Panc1 (cell line): ENCODE results near the gene KBTBD3. TPM values are rescaled to one million over a fixed set of nuclear protein-coding genes. Genes with fewer than 3 reads are reported as not detected.

ENCODE experiments used
- ATAC-seq: fragments of 200-7000 bp; cut with Tn5 transposase; 2 replicates; pipeline ENCODE4 v1.9.1; 2020; ENCODE audit warnings: mild to moderate bottlenecking, moderate library complexity
- BruUV-seq: library from RNA; stranded (reverse); fragments of 400-500 nt; replicated peaks from 2 replicates; lab custom pipeline; 2021; lab: Mats Ljungman, UMichigan
- CTCF ChIA-PET: fragments of 300-600 bp; sonication (Branson Sonifier 250); formaldehyde crosslinking; loops from one replicate; lab custom pipeline; 2022; ENCODE audit warnings: antibody characterized with exemption; lab: Charles Lee
- POLR2A ChIA-PET: fragments of 300-600 bp; sonication (Branson Sonifier 250); formaldehyde crosslinking; loops from one replicate; lab custom pipeline; 2022; ENCODE audit warnings: antibody characterized with exemption; lab: Charles Lee
- DNase-seq: peaks from one replicate; pipeline ENCODE4 v3.0.0-alpha.2; 2010; ENCODE audit warnings: low read depth, low spot score
- H3K27ac ChIP-seq: 2 replicates; pipeline ENCODE4 v1.5.1; 2011; ENCODE audit warnings: mild to moderate bottlenecking, low read length, inconsistent platforms
- H3K27me3 ChIP-seq: fragments of 200-500 bp; sonication (Bioruptor generic); 2 replicates; pipeline ENCODE4 v1.6.0; 2014; ENCODE audit warnings: low read length, inconsistent platforms; ENCODE audit not compliant: control insufficient read depth, insufficient read depth
- H3K36me3 ChIP-seq: fragments of 200-500 bp; sonication (Bioruptor generic); 2 replicates; pipeline ENCODE4 v1.5.1; 2014; ENCODE audit warnings: inconsistent platforms, mild to moderate bottlenecking, low read length, moderate library complexity; ENCODE audit not compliant: control insufficient read depth, insufficient read depth
- H3K4me1 ChIP-seq: 2 replicates; pipeline ENCODE4 v1.5.1; 2011; ENCODE audit warnings: inconsistent platforms, mild to moderate bottlenecking, low read length, moderate library complexity; ENCODE audit not compliant: control insufficient read depth, insufficient read depth
- H3K4me3 ChIP-seq, 2 experiments: 2 replicates each; pipeline ENCODE4 v1.5.1; 2011 to 2012; ENCODE audit warnings: low read depth in 2 of 2, low read length in 2 of 2, mild to moderate bottlenecking in 2 of 2, inconsistent platforms in 1 of 2, moderate library complexity in 1 of 2
- H3K9me3 ChIP-seq: fragments of 200-500 bp; sonication (Bioruptor generic); 2 replicates; pipeline ENCODE4 v1.5.1; 2014; ENCODE audit warnings: low read depth, mild to moderate bottlenecking, inconsistent platforms, low read length, moderate library complexity; ENCODE audit not compliant: control insufficient read depth, insufficient read depth
- CTCF ChIP-seq: fragments of 450-650 bp; IDR thresholded peaks from 2 replicates; pipeline ENCODE4 v1.5.1; 2017; ENCODE audit warnings: mild to moderate bottlenecking
- POLR2AphosphoS5 ChIP-seq: IDR thresholded peaks from 2 replicates; pipeline ENCODE4 v1.6.1; 2012; ENCODE audit warnings: mild to moderate bottlenecking, low read depth, low read length, moderate library complexity
- REST ChIP-seq, 2 experiments: IDR thresholded peaks; 2 replicates each; pipeline ENCODE4 v1.6.1; 2011 to 2012; ENCODE audit warnings: low read depth in 2 of 2, control low read depth in 1 of 2, low read length in 1 of 2, mild to moderate bottlenecking in 1 of 2, moderate library complexity in 1 of 2; ENCODE audit not compliant: insufficient read depth in 1 of 2
- SIN3A ChIP-seq: IDR thresholded peaks from 2 replicates; pipeline ENCODE4 v1.6.1; 2012; ENCODE audit warnings: low read depth, mild to moderate bottlenecking, low read length, moderate library complexity, borderline replicate concordance; ENCODE audit not compliant: insufficient read depth
- TCF7L2 ChIP-seq: IDR thresholded peaks from 2 replicates; pipeline ENCODE4 v1.6.1; 2011; ENCODE audit warnings: mild to moderate bottlenecking, low read depth, low read length, inconsistent platforms
- in situ Hi-C: cut with HindIII; loops from 2 replicates; pipeline ENCODE4 v1.10.0; 2016; ENCODE audit warnings: low sequenced_read_pairs, low pct_unique_long_range_greater_than_20kb
- intact Hi-C: fragments of 100-400 bp; cut with micrococcal nuclease; formaldehyde crosslinking; loops from one replicate; pipeline ENCODE4 v1.10.0; 2022; ENCODE audit not compliant: unreplicated experiment
- total RNA-seq: library from RNA; stranded (reverse); gene quantifications from one replicate; pipeline ENCODE4 v1.2.1, GENCODE V29; 2021; ENCODE audit not compliant: unreplicated experiment

Gene KBTBD3
- total RNA-seq, 1 experiment from 2014 or later, result 5.7 TPM

GRCh38 chr11:106086850-106087249 is 9.7 kb upstream of the KBTBD3 start:
- no peak for ATAC-seq
- POLR2A ChIA-PET, result interaction anchor here (0.6 to 0.7 kb wide), 2 partner anchors 10 kb away, joined by 3 read pairs; partner anchors contain the start of gene KBTBD3
- peaks cover 58% of the 10 kb centered on the region for H3K36me3 ChIP-seq

DNA sequence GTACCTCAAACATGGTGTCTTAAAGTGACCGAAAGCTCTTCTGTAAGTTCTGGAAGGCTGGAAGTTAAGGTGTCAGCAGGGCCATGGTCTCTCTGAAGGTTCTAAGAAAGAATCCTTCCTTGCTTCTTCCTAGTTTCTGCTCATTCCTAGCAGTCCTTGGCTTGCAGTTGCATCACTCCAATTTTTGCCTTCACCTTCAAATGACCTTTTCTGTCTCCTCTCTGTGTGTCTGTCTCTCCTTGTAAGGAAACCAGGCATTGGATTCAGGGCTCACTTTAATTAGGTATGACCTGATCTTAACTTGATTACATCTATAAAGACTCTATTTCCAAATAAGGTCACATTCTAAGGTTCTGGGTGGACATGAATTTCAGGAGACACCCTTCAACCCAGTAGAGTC is 9.0 kb upstream of the KBTBD3 start:
- ChIA-PET POLR2A (interaction anchor here (0.7 kb wide), 1 partner anchor 9 kb away, joined by 3 read pairs; the partner anchor contains the start of gene KBTBD3), CTCF (interaction anchor here (1.3 kb wide), 1 partner anchor 951 kb away, joined by 3 read pairs; no protein-coding TSS in a partner anchor)
- DNase-seq, result no peak

More at GRCh38 chr11:106086850-106087249, 9.7 kb upstream of the KBTBD3 start:
- CTCF ChIA-PET, result interaction anchor here (0.5 to 1.3 kb wide), 2 partner anchors 445 to 950 kb away, joined by 3 to 5 read pairs; no protein-coding TSS in a partner anchor
- Histone ChIP-seq H3K4me3 (no peak overlapping the region), H3K4me1 (peaks cover 20% of the 10 kb centered on the region), H3K27me3 (no peaks in the 10 kb centered on the region), H3K27ac (peak overlapping the region; percentile 59), H3K9me3 (no peaks in the 10 kb centered on the region)
- TF ChIP-seq POLR2AphosphoS5, result no peak
- TF ChIP-seq TCF7L2, result no peak
- TF ChIP-seq REST (IDR thresholded peaks at IDR 0.05; ENCODE audit: insufficient read depth in 1 of 2, low read depth in 2 of 2, low read length in 1 of 2), result no peak
- no peak for TF ChIP-seq SIN3A
- no peak for TF ChIP-seq CTCF
- intact Hi-C loops, result loop anchor here (5.0 to 10.0 kb wide), 2 partner anchors 608 to 950 kb away; no protein-coding TSS in a partner anchor
- no peak for DNase-seq
- in situ Hi-C loops, result no loop called here
- BruUV-seq, result no TSS peak

More for the DNA sequence above, 9.0 kb upstream of the KBTBD3 start:
- Histone ChIP-seq H3K9me3 (no peaks in the 10 kb centered on the region), H3K27me3 (no peaks in the 10 kb centered on the region), H3K4me3 (no peak overlapping the region), H3K4me1 (peaks cover 20% of the 10 kb centered on the region), H3K36me3 (peaks cover 56% of the 10 kb centered on the region), H3K27ac (peak overlapping the region; percentile 59; the same call in 1 of the 2 replicates)
- no peak for TF ChIP-seq SIN3A
- no peak for TF ChIP-seq TCF7L2
- TF ChIP-seq REST (IDR thresholded peaks at IDR 0.05; ENCODE audit: insufficient read depth in 1 of 2, low read depth in 2 of 2, low read length in 1 of 2), result no peak
- intact Hi-C loops (loop anchor here (5.0 to 10.0 kb wide), 2 partner anchors 609 to 951 kb away; no protein-coding TSS in a partner anchor), in situ Hi-C loops (no loop called here)
- no peak for ATAC-seq
- no TSS peak for BruUV-seq
